ENCODE results near the gene ABHD12.

- TF ChIP-seq EZH2phosphoT487 (conservative IDR thresholded peaks at IDR 0.05; ENCODE audit: low read length) (no peak), CTCF (IDR thresholded peaks at IDR 0.05; ENCODE audit: insufficient read depth, low read length, poor library complexity, severe bottlenecking) (no peak)
Measured at GRCh38 chr20:25303292-25304024, 87.2 kb downstream of the ABHD12 start.

Measured in SU-DHL-6 (cell line).